Mesendoderm (in vitro differentiated cells): ENCODE data around the gene ZSCAN21.

Experiments used
- DNase-seq: peaks from one replicate; pipeline ENCODE4 v3.0.0; 2013
- H2AK5ac ChIP-seq: 2 replicates; pipeline ENCODE4 v1.6.1; 2013; ENCODE audit warnings: low read length, inconsistent platforms
- H2BK120ac ChIP-seq: 2 replicates; pipeline ENCODE4 v1.6.1; 2013; ENCODE audit warnings: low read depth, mild to moderate bottlenecking, low read length, moderate library complexity, mixed read lengths
- H2BK15ac ChIP-seq: replicated peaks from 2 replicates; pipeline ENCODE4 v1.6.1; 2013; ENCODE audit warnings: low read depth, mild to moderate bottlenecking, moderate library complexity
- H2BK5ac ChIP-seq: 2 replicates; pipeline ENCODE4 v1.6.1; 2013; ENCODE audit warnings: low read length, inconsistent platforms
- H3K18ac ChIP-seq: 2 replicates; pipeline ENCODE4 v1.6.1; 2013; ENCODE audit warnings: mild to moderate bottlenecking, low read length, mixed read lengths
- H3K23ac ChIP-seq: one replicate; pipeline ENCODE4 v1.6.1; 2013; ENCODE audit warnings: low read length
- H3K27ac ChIP-seq: 2 replicates; pipeline ENCODE4 v1.5.1; 2013; ENCODE audit warnings: low read depth, mild to moderate bottlenecking, inconsistent platforms, low read length, moderate library complexity
- H3K27me3 ChIP-seq: 2 replicates; pipeline ENCODE4 v1.6.1; 2013; ENCODE audit warnings: low read length, control low read depth, mild to moderate bottlenecking, inconsistent platforms; ENCODE audit not compliant: insufficient read depth, poor library complexity
- H3K36me3 ChIP-seq: 2 replicates; pipeline ENCODE4 v1.6.1; 2013; ENCODE audit warnings: low read length, inconsistent platforms; ENCODE audit not compliant: control insufficient read depth, insufficient read depth
- H3K4ac ChIP-seq: one replicate; pipeline ENCODE4 v1.6.1; 2013; ENCODE audit warnings: low read depth, mild to moderate bottlenecking, low read length, moderate library complexity
- H3K4me1 ChIP-seq: 2 replicates; pipeline ENCODE4 v1.6.1; 2013; ENCODE audit warnings: low read depth, low read length, inconsistent platforms; ENCODE audit not compliant: control insufficient read depth
- H3K4me2 ChIP-seq: 2 replicates; pipeline ENCODE4 v1.6.1; 2013; ENCODE audit warnings: low read length
- H3K4me3 ChIP-seq: 2 replicates; pipeline ENCODE4 v1.5.1; 2013; ENCODE audit warnings: mild to moderate bottlenecking, low read length
- H3K56ac ChIP-seq: one replicate; pipeline ENCODE4 v1.6.1; 2013; ENCODE audit warnings: low read length
- H3K79me1 ChIP-seq: 2 replicates; pipeline ENCODE4 v1.6.1; 2013; ENCODE audit warnings: low read length, inconsistent platforms
- H3K79me2 ChIP-seq: 2 replicates; pipeline ENCODE4 v1.6.1; 2013; ENCODE audit warnings: mild to moderate bottlenecking, low read length; ENCODE audit not compliant: control insufficient read depth, insufficient read depth
- H3K9ac ChIP-seq: 2 replicates; pipeline ENCODE4 v1.6.1; 2013; ENCODE audit warnings: low read length, inconsistent platforms
- H4K5ac ChIP-seq: one replicate; pipeline ENCODE4 v1.6.1; 2013; ENCODE audit warnings: low read length
- H4K8ac ChIP-seq: one replicate; pipeline ENCODE4 v1.6.1; 2013; ENCODE audit warnings: low read depth, mild to moderate bottlenecking, control low read depth, low read length, moderate library complexity
- WGBS: extraction: QIAGEN DNeasy Blood & Tissue Kit; methylation state at CpG from one replicate; pipeline ENCODE4 v1.1.7; 2013; ENCODE audit warnings: low lambda C conversion rate, missing lambda C conversion rate; ENCODE audit not compliant: insufficient coverage; ENCODE audit errors: extremely low coverage; 5-methylcytosine and 5-hydroxymethylcytosine counted together

Gene ZSCAN21

GRCh38 chr7:100015232-100016214 lies 34.1 kb upstream of the ZSCAN21 start, which contains the start of gene ZKSCAN1:
Gene ZKSCAN1 (plus strand): TSS chr7:100015596. CDS start chr7:100023507, 7,911 bp downstream.
- Histone ChIP-seq H3K79me1 (peaks cover 14% of the 10 kb centered on the region), H2BK5ac (no peak within 1 kb of the TSS), H2AK5ac (no peak within 1 kb of the TSS), H2BK15ac (no peak within 1 kb of the TSS), H3K4ac (peak within 1 kb of the TSS; percentile 98), H3K27ac (no peak within 1 kb of the TSS), H4K8ac (peak within 1 kb of the TSS; percentile 97), H3K4me2 (peak within 1 kb of the TSS; percentile 66), H3K79me2 (peaks cover 34% of the 10 kb centered on the region), H4K5ac (peak within 1 kb of the TSS; percentile 97), H3K27me3 (no peaks in the 10 kb centered on the region), H3K56ac (peak within 1 kb of the TSS; percentile 89), H3K36me3 (no peaks in the 10 kb centered on the region), H2BK120ac (peak within 1 kb of the TSS; percentile 32), H3K4me3 (peak within 1 kb of the TSS; percentile 72), H3K4me1 (no peaks in the 10 kb centered on the region), H3K9ac (peak within 1 kb of the TSS; percentile 83), H3K18ac (peak within 1 kb of the TSS; percentile 91), H3K23ac (no peak within 1 kb of the TSS)
- no CpG with 5 or more reads among the region's 70 CpGs for WGBS
- DNase-seq: peak; percentile 97

- peak overlapping the region; percentile 66 for H3K4me2 ChIP-seq
- no peak overlapping the region for H2AK5ac ChIP-seq
- H3K36me3 ChIP-seq: no peaks in the 10 kb centered on the region
- no peak overlapping the region for H3K18ac ChIP-seq
- H4K8ac ChIP-seq: no peak overlapping the region
- H3K27ac ChIP-seq: no peak overlapping the region
- H3K4me1 ChIP-seq: no peaks in the 10 kb centered on the region
- no peak overlapping the region for H2BK120ac ChIP-seq
- H3K56ac ChIP-seq: peak overlapping the region; percentile 89
- no CpG with 5 or more reads among the region's 11 CpGs for WGBS
- H3K9ac ChIP-seq: peak overlapping the region; percentile 83
- H2BK15ac ChIP-seq: no peak overlapping the region
- no peak overlapping the region for H3K4ac ChIP-seq
- H3K4me3 ChIP-seq: peak overlapping the region; percentile 72
- H3K79me1 ChIP-seq: peaks cover 14% of the 10 kb centered on the region
- H3K27me3 ChIP-seq: no peaks in the 10 kb centered on the region
- peaks cover 36% of the 10 kb centered on the region for H3K79me2 ChIP-seq
- no peak overlapping the region for H2BK5ac ChIP-seq
- DNase-seq: no peak
- no peak overlapping the region for H4K5ac ChIP-seq
- H3K23ac ChIP-seq: no peak overlapping the region
These were observed 33.2 kb upstream of the ZSCAN21 start for GRCh38 chr7:100016215-100016901.

- H3K27me3 ChIP-seq: no peaks in the 10 kb centered on the region
- no CpG with 5 or more reads among the region's 11 CpGs for WGBS
- no peaks in the 10 kb centered on the region for H3K4me1 ChIP-seq
- H4K8ac ChIP-seq: no peak overlapping the region
- H3K18ac ChIP-seq: no peak overlapping the region
- no peak overlapping the region for H3K4me2 ChIP-seq
- H2BK15ac ChIP-seq: no peak overlapping the region
- H2BK5ac ChIP-seq: no peak overlapping the region
- H3K79me2 ChIP-seq: peaks cover 37% of the 10 kb centered on the region
- H3K36me3 ChIP-seq: no peaks in the 10 kb centered on the region
- DNase-seq: no peak
- H3K27ac ChIP-seq: no peak overlapping the region
- no peak overlapping the region for H3K4me3 ChIP-seq
- H3K23ac ChIP-seq: no peak overlapping the region
- no peak overlapping the region for H3K4ac ChIP-seq
- no peak overlapping the region for H3K56ac ChIP-seq
- H4K5ac ChIP-seq: no peak overlapping the region
- no peak overlapping the region for H2AK5ac ChIP-seq
- peaks cover 14% of the 10 kb centered on the region for H3K79me1 ChIP-seq
- H2BK120ac ChIP-seq: no peak overlapping the region
- H3K9ac ChIP-seq: no peak overlapping the region
These were observed 32.3 kb upstream of the ZSCAN21 start for GRCh38 chr7:100017300-100017699.

DNA sequence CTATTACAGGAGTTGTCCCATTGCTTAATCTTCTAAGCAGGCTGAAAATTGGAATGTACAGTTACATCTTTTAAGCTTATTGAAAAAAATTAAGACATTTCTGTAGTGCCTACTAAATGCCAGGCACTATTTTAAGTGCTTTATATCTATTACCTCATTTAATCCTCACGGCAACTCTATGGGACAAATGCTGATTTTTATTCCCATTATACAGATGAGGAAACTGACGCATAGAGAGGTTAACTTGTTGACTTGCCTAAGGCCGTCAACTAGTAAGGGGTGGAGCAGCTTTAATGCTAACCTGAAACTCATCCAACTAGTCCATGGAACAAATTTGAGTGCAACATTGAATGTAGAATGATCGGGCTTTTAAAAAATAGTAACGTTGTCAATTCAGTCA lies 31.7 kb upstream of the ZSCAN21 start:
- no peak for DNase-seq
- H2AK5ac ChIP-seq: no peak overlapping the region
- H4K5ac ChIP-seq: no peak overlapping the region
- no CpG with 5 or more reads among the region's 5 CpGs for WGBS
- H3K4me3 ChIP-seq: no peak overlapping the region
- H3K27me3 ChIP-seq: no peaks in the 10 kb centered on the region
- no peaks in the 10 kb centered on the region for H3K4me1 ChIP-seq
- peaks cover 14% of the 10 kb centered on the region for H3K79me1 ChIP-seq
- no peak overlapping the region for H3K4ac ChIP-seq
- no peak overlapping the region for H2BK120ac ChIP-seq
- no peak overlapping the region for H3K23ac ChIP-seq
- no peak overlapping the region for H3K9ac ChIP-seq
- no peak overlapping the region for H2BK5ac ChIP-seq
- H3K56ac ChIP-seq: no peak overlapping the region
- no peak overlapping the region for H3K4me2 ChIP-seq
- peaks cover 37% of the 10 kb centered on the region for H3K79me2 ChIP-seq
- H3K18ac ChIP-seq: no peak overlapping the region
- H3K27ac ChIP-seq: no peak overlapping the region
- H3K36me3 ChIP-seq: no peaks in the 10 kb centered on the region
- no peak overlapping the region for H4K8ac ChIP-seq
- H2BK15ac ChIP-seq: no peak overlapping the region

GRCh38 chr7:100019908-100020307 lies 29.7 kb upstream of the ZSCAN21 start:
- H3K36me3 ChIP-seq: peaks cover 6% of the 10 kb centered on the region

More at GRCh38 chr7:100019908-100020307, 29.7 kb upstream of the ZSCAN21 start:
- no peak overlapping the region for H3K4me2 ChIP-seq
- no peak overlapping the region for H2AK5ac ChIP-seq
- no peak overlapping the region for H3K9ac ChIP-seq
- H2BK15ac ChIP-seq: no peak overlapping the region
- H3K79me1 ChIP-seq: peaks cover 14% of the 10 kb centered on the region
- H3K4me3 ChIP-seq: no peak overlapping the region
- no peak overlapping the region for H3K4ac ChIP-seq
- DNase-seq: no peak
- no CpG with 5 or more reads among the region's 7 CpGs for WGBS
- no peaks in the 10 kb centered on the region for H3K4me1 ChIP-seq
- no peaks in the 10 kb centered on the region for H3K27me3 ChIP-seq
- H4K8ac ChIP-seq: no peak overlapping the region
- H3K27ac ChIP-seq: no peak overlapping the region
- no peak overlapping the region for H2BK120ac ChIP-seq
- H3K18ac ChIP-seq: no peak overlapping the region
- no peak overlapping the region for H2BK5ac ChIP-seq
- H3K79me2 ChIP-seq: peaks cover 37% of the 10 kb centered on the region
- H3K56ac ChIP-seq: no peak overlapping the region
- H4K5ac ChIP-seq: no peak overlapping the region
- no peak overlapping the region for H3K23ac ChIP-seq
